GM21367 (cell line): ENCODE results near the gene XRCC6.
"Not testable (repeated sequence)": the region's sequence is repeated elsewhere in the genome, so short reads cannot be mapped to it uniquely, and the experiment has no call there.

Experiments
- ATAC-seq: cut with Tn5 transposase; IDR thresholded peaks from one replicate; pipeline ENCODE4 v1.9.1; 2021; ENCODE audit not compliant: unreplicated experiment

Gene XRCC6

GRCh38 chr22:41683052-41683451 is 62.0 kb downstream of the XRCC6 start:
- ATAC-seq = no peak

- ATAC-seq = no peak
Observed at GRCh38 chr22:41683616-41684015, 62.5 kb downstream of the XRCC6 start.

GRCh38 chr22:41684194-41684593 is 63.1 kb downstream of the XRCC6 start:
- ATAC-seq = no peak

- not testable (repeated sequence) for ATAC-seq
Observed at GRCh38 chr22:41686890-41687289, 65.8 kb downstream of the XRCC6 start.

- ATAC-seq = no peak
Observed at GRCh38 chr22:41687901-41688364, 66.8 kb downstream of the XRCC6 start.

- ATAC-seq = peak; percentile 75
Observed at GRCh38 chr22:41688365-41689211, 67.5 kb downstream of the XRCC6 start, which contains the start of gene SNU13. TSS of gene SNU13 (minus strand) at chr22:41688867. CDS start at chr22:41688796, 71 bp downstream.

- no peak for ATAC-seq
Observed at GRCh38 chr22:41690476-41690875, 69.4 kb downstream of the XRCC6 start.

- no peak for ATAC-seq
Observed at GRCh38 chr22:41695211-41695610, 74.1 kb downstream of the XRCC6 start.

- no peak for ATAC-seq
Observed at GRCh38 chr22:41696703-41697102, 75.6 kb downstream of the XRCC6 start.

GRCh38 chr22:41697126-41697775 is 76.2 kb downstream of the XRCC6 start:
- no peak for ATAC-seq

GRCh38 chr22:41699264-41700107 is 78.4 kb downstream of the XRCC6 start, which contains the start of gene MEI1:
TSS of gene MEI1 (plus strand) at chr22:41699503. CDS start at chr22:41699539, 36 bp downstream.
- ATAC-seq = no peak

GRCh38 chr22:41700108-41700364 is 78.9 kb downstream of the XRCC6 start:
- no peak for ATAC-seq

GRCh38 chr22:41702763-41703162 is 81.7 kb downstream of the XRCC6 start:
- no peak for ATAC-seq

- no peak for ATAC-seq
Observed at GRCh38 chr22:41709341-41709740, 88.2 kb downstream of the XRCC6 start.

- ATAC-seq = no peak
Observed at GRCh38 chr22:41713004-41713403, 91.9 kb downstream of the XRCC6 start.
